GM12878 (cell line): Measurements from ENCODE around the gene HSF5. TPM values are rescaled to one million over a fixed set of nuclear protein-coding genes. Genes with fewer than 3 reads are reported as not detected.

Source experiments
- ATF7 ChIP-seq: fragments of 450-650 bp; IDR thresholded peaks from 2 replicates; pipeline ENCODE4 v1.6.1; 2016; ENCODE audit warnings: low read depth, mild to moderate bottlenecking
- CEBPB ChIP-seq, 2 experiments: fragments of 150-350 bp in 1 of 2; IDR thresholded peaks; 2 replicates each; pipeline ENCODE4 v1.6.1; 2012 to 2014; ENCODE audit warnings: low read depth in 2 of 2, low read length in 2 of 2, borderline replicate concordance in 1 of 2, inconsistent platforms in 1 of 2
- CREM ChIP-seq: IDR thresholded peaks from 2 replicates; pipeline ENCODE4 v1.6.1; 2014; ENCODE audit warnings: antibody characterized with exemption, low read depth
- DPF2 ChIP-seq: fragments of 450-650 bp; IDR thresholded peaks from 2 replicates; pipeline ENCODE4 v1.6.1; 2017; ENCODE audit warnings: mild to moderate bottlenecking
- EP300 ChIP-seq, 2 experiments: fragments of 150-350 bp in 1 of 2; IDR thresholded peaks; 2 replicates each; pipeline ENCODE4 v1.6.1; 2011 to 2012; ENCODE audit warnings: low read depth in 2 of 2, low read length in 2 of 2, borderline replicate concordance in 1 of 2, improper control_type of control experiment in 1 of 2, inconsistent platforms in 1 of 2; ENCODE audit not compliant: control insufficient read depth in 1 of 2
- ETV6 ChIP-seq, 2 experiments: fragments of 450-650 bp in 1 of 2; IDR thresholded peaks in 1 of 2; conservative IDR thresholded peaks in 1 of 2; 2 replicates each; pipeline ENCODE4 v1.6.1; 2014; ENCODE audit warnings: antibody characterized with exemption in 1 of 2, borderline replicate concordance in 1 of 2, low read depth in 1 of 2, mild to moderate bottlenecking in 1 of 2, moderate library complexity in 1 of 2
- FOS ChIP-seq: IDR thresholded peaks from 3 replicates; pipeline ENCODE4 v1.6.1; 2011; ENCODE audit warnings: borderline replicate concordance; ENCODE audit not compliant: insufficient read length; ENCODE audit errors: extremely low read depth
- FOXM1 ChIP-seq: IDR thresholded peaks from 2 replicates; pipeline ENCODE4 v1.6.1; 2012; ENCODE audit warnings: low read depth, mild to moderate bottlenecking, inconsistent platforms, low read length, moderate library complexity
- NBN ChIP-seq: fragments of 450-650 bp; IDR thresholded peaks from 2 replicates; pipeline ENCODE4 v1.6.1; 2016
- POLR2AphosphoS5 ChIP-seq: IDR thresholded peaks from 2 replicates; pipeline ENCODE4 v1.6.1; 2011; ENCODE audit warnings: mild to moderate bottlenecking, low read length, inconsistent platforms
- RUNX3 ChIP-seq: IDR thresholded peaks from 2 replicates; pipeline ENCODE4 v1.6.1; 2012; ENCODE audit warnings: low read length, inconsistent platforms
- SMARCA5 ChIP-seq: fragments of 450-650 bp; IDR thresholded peaks from 2 replicates; pipeline ENCODE4 v1.6.1; 2017; ENCODE audit warnings: mild to moderate bottlenecking
- SUPT20H ChIP-seq: IDR thresholded peaks from 2 replicates; pipeline ENCODE4 v1.6.1; 2011; ENCODE audit warnings: low read depth, mild to moderate bottlenecking, low read length, moderate library complexity, borderline replicate concordance; ENCODE audit not compliant: control insufficient read depth
- polyA plus RNA-seq, 11 experiments: library from polyadenylated mRNA; depleted of rRNA in 4 of 11; unstranded in 6 of 11; stranded (reverse) in 5 of 11; fragments of >200 nt; fragmentation: Nextera tagmentation in 4 of 11; fragmentation: Illumina TruSeq in 1 of 11; extraction: Ambion mirVana in 4 of 11; extraction: Trizol in 1 of 11; gene quantifications; 1 replicate in 1 of 11; 2 replicates in 10 of 11; pipeline versions ENCODE4 v1.2.1 to v1.2.3, GENCODE V29; 2011 to 2016; ENCODE audit warnings: inconsistent platforms in 2 of 11, missing spikeins in 2 of 11, low read depth in 1 of 11
- total RNA-seq, 4 experiments: library from RNA; depleted of rRNA in 3 of 4; stranded (reverse); fragments of >200 nt in 3 of 4; fragmentation: Illumina TruSeq in 1 of 4; extraction: Trizol in 1 of 4; gene quantifications; 2 replicates each; pipeline versions ENCODE4 v1.2.1 to v1.2.3, GENCODE V29; 2013 to 2021
- TF ChIP-seq, protein P1 (sequence below): IDR thresholded peaks from 2 replicates; pipeline ENCODE4 v1.6.1; 2012; ENCODE audit warnings: low read depth, low read length, improper control_type of control experiment
- TF ChIP-seq, protein P2 (sequence below): fragments of 450-650 bp; conservative IDR thresholded peaks from 2 replicates; pipeline ENCODE4 v1.6.1; 2017; ENCODE audit warnings: mild to moderate bottlenecking, moderate library complexity
- TF ChIP-seq, protein P3 (sequence below): IDR thresholded peaks from 2 replicates; pipeline ENCODE4 v1.6.1; 2011; ENCODE audit warnings: mild to moderate bottlenecking, low read depth, low read length, moderate library complexity; ENCODE audit not compliant: insufficient replicate concordance
- TF ChIP-seq, protein P4 (sequence below): IDR thresholded peaks from 2 replicates; pipeline ENCODE4 v1.6.1; 2012; ENCODE audit warnings: low read depth, low read length, improper control_type of control experiment
- TF ChIP-seq, protein P5 (sequence below), 3 experiments: IDR thresholded peaks in 2 of 3; conservative IDR thresholded peaks in 1 of 3; 2 replicates each; pipeline ENCODE4 v1.5.1; 2011; ENCODE audit warnings: low read depth in 3 of 3, low read length in 3 of 3, mild to moderate bottlenecking in 3 of 3, control low read depth in 2 of 3, moderate library complexity in 2 of 3, inconsistent platforms in 1 of 3, mixed read lengths in 1 of 3; ENCODE audit not compliant: control insufficient read depth in 2 of 3, insufficient read depth in 1 of 3; ENCODE audit errors: extremely low read depth in 1 of 3

HSF5 gene
- total and polyA plus RNA-seq, 10 of the 15 experiments (the other 5 are each of a cell fraction or from before 2014, with no cell fraction given) = 0.02 to 0.18 (median 0.06) TPM; not detected in 4

DNA sequence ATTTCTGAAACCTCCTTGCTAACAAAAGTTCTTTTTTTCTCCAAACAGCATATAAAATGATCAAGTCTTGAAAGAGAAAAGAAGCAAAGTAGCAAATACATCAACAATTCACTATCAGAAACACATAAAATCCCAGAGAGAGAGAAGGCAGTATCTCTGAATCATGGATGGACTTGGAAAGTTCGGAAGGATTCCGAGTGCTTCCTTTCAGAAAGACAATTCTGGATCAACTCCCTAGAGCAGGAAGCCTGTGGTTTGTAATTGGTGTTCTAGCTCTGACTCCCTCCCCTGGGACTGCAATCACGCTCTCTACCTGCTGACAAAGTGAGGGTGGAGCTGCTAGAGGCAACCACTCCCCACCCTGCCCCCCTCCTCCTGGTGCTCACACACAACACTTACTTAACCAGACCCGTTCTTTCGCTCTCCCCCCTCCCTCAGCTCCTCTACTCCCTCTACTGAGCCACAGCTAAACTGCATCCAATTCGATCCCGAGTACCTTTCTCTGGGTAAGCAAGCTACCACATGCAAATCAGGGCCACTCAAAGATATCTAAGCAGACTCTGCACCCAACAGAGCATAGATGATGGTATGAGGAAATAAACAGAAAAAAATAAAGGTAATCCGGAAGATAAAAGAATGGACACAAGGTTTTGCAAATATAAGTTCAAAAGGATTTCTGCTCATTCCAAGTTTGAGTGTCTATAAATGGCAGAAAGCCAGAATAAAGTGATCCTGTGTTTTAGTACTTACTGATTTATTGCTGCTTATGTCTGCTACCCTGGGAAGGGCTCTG, 70.7 kb downstream of the HSF5 start, which contains the start of gene RNF43 (continued):
- TF ChIP-seq, protein P1, sequence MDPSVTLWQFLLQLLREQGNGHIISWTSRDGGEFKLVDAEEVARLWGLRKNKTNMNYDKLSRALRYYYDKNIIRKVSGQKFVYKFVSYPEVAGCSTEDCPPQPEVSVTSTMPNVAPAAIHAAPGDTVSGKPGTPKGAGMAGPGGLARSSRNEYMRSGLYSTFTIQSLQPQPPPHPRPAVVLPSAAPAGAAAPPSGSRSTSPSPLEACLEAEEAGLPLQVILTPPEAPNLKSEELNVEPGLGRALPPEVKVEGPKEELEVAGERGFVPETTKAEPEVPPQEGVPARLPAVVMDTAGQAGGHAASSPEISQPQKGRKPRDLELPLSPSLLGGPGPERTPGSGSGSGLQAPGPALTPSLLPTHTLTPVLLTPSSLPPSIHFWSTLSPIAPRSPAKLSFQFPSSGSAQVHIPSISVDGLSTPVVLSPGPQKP = no peak
- TF ChIP-seq CREM (0 out of 2 replicates have a peak, but pooled peaks have one; percentile 45), EP300 (IDR thresholded peaks at IDR 0.05; ENCODE audit: borderline replicate concordance in 1 of 2, control insufficient read depth in 1 of 2, low read depth in 2 of 2, low read length in 2 of 2) (peak; percentile 68 to 90), SUPT20H (no peak), ATF7 (peak; percentile 86), CEBPB (IDR thresholded peaks at IDR 0.05; ENCODE audit: borderline replicate concordance in 1 of 2, low read depth in 2 of 2, low read length in 2 of 2) (no peak), SMARCA5 (peak; percentile 54; the same call in 1 of the 2 replicates), ETV6 (conservative IDR thresholded peaks at IDR 0.05 in 1 of 2, IDR thresholded peaks at IDR 0.05 in 1 of 2; ENCODE audit: borderline replicate concordance in 1 of 2, low read depth in 1 of 2) (no peak; a peak in 1 of 4 replicates), NBN (peak; percentile 99), DPF2 (peak; percentile 81; the same call in 1 of the 2 replicates), RUNX3 (peak; percentile 82), POLR2AphosphoS5 (peak; percentile 37; the same call in 1 of the 2 replicates), FOXM1 (peak; percentile 61), FOS (no peak)
- TF ChIP-seq, protein P2, sequence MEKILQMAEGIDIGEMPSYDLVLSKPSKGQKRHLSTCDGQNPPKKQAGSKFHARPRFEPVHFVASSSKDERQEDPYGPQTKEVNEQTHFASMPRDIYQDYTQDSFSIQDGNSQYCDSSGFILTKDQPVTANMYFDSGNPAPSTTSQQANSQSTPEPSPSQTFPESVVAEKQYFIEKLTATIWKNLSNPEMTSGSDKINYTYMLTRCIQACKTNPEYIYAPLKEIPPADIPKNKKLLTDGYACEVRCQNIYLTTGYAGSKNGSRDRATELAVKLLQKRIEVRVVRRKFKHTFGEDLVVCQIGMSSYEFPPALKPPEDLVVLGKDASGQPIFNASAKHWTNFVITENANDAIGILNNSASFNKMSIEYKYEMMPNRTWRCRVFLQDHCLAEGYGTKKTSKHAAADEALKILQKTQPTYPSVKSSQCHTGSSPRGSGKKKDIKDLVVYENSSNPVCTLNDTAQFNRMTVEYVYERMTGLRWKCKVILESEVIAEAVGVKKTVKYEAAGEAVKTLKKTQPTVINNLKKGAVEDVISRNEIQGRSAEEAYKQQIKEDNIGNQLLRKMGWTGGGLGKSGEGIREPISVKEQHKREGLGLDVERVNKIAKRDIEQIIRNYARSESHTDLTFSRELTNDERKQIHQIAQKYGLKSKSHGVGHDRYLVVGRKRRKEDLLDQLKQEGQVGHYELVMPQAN = 0 out of 2 replicates have a peak, but pooled peaks have one; percentile 8
- TF ChIP-seq, protein P3, sequence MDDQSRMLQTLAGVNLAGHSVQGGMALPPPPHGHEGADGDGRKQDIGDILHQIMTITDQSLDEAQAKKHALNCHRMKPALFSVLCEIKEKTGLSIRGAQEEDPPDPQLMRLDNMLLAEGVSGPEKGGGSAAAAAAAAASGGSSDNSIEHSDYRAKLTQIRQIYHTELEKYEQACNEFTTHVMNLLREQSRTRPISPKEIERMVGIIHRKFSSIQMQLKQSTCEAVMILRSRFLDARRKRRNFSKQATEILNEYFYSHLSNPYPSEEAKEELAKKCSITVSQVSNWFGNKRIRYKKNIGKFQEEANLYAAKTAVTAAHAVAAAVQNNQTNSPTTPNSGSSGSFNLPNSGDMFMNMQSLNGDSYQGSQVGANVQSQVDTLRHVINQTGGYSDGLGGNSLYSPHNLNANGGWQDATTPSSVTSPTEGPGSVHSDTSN = peak; percentile 19
- TF ChIP-seq, protein P4, sequence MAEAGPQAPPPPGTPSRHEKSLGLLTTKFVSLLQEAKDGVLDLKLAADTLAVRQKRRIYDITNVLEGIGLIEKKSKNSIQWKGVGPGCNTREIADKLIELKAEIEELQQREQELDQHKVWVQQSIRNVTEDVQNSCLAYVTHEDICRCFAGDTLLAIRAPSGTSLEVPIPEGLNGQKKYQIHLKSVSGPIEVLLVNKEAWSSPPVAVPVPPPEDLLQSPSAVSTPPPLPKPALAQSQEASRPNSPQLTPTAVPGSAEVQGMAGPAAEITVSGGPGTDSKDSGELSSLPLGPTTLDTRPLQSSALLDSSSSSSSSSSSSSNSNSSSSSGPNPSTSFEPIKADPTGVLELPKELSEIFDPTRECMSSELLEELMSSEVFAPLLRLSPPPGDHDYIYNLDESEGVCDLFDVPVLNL = no peak
- TF ChIP-seq, protein P5, sequence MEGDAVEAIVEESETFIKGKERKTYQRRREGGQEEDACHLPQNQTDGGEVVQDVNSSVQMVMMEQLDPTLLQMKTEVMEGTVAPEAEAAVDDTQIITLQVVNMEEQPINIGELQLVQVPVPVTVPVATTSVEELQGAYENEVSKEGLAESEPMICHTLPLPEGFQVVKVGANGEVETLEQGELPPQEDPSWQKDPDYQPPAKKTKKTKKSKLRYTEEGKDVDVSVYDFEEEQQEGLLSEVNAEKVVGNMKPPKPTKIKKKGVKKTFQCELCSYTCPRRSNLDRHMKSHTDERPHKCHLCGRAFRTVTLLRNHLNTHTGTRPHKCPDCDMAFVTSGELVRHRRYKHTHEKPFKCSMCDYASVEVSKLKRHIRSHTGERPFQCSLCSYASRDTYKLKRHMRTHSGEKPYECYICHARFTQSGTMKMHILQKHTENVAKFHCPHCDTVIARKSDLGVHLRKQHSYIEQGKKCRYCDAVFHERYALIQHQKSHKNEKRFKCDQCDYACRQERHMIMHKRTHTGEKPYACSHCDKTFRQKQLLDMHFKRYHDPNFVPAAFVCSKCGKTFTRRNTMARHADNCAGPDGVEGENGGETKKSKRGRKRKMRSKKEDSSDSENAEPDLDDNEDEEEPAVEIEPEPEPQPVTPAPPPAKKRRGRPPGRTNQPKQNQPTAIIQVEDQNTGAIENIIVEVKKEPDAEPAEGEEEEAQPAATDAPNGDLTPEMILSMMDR (IDR thresholded peaks at IDR 0.05 in 2 of 3, conservative IDR thresholded peaks at IDR 0.05 in 1 of 3; ENCODE audit: control insufficient read depth in 2 of 3, extremely low read depth in 1 of 3, insufficient read depth in 1 of 3, low read depth in 3 of 3, low read length in 3 of 3) = peak; percentile 90 to 92 (median 92)
